AG09309 (cell line): ENCODE data around the gene ZFAND3.

Source experiments
- DNase-seq: peaks from one replicate; pipeline ENCODE4 v3.0.0-alpha.2; 2010; ENCODE audit warnings: low read depth
- H3K4me3 ChIP-seq: 2 replicates; pipeline ENCODE4 v1.5.1; 2011; ENCODE audit warnings: mild to moderate bottlenecking, low read depth, low read length, moderate library complexity; ENCODE audit not compliant: control insufficient read depth
- TF ChIP-seq, protein P1 (sequence below): IDR thresholded peaks from 2 replicates; pipeline ENCODE4 v1.5.1; 2011; ENCODE audit warnings: mild to moderate bottlenecking, low read depth, low read length, inconsistent platforms; ENCODE audit not compliant: insufficient read depth, control insufficient read depth; ENCODE audit errors: missing control alignments

The ZFAND3 gene

DNA sequence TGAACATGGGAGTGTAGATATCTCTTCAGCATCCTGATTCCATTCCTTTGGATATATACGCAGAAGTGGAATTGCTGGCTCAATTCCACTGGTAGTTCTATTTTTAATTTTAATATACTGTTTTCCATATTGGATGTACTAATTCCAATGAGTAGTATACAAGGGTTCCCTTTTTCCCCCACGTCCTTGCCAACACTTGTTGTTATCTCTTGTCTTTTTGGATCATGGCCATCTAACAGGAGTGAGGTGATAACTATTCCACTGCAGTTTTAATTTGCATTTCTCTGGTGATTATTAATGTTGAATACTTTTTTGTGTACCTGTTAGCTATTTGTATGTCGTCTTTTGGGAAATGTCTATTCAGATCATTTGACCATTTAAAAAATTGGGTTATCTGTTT lies 91.5 kb downstream of the ZFAND3 start:
- TF ChIP-seq, protein P1, sequence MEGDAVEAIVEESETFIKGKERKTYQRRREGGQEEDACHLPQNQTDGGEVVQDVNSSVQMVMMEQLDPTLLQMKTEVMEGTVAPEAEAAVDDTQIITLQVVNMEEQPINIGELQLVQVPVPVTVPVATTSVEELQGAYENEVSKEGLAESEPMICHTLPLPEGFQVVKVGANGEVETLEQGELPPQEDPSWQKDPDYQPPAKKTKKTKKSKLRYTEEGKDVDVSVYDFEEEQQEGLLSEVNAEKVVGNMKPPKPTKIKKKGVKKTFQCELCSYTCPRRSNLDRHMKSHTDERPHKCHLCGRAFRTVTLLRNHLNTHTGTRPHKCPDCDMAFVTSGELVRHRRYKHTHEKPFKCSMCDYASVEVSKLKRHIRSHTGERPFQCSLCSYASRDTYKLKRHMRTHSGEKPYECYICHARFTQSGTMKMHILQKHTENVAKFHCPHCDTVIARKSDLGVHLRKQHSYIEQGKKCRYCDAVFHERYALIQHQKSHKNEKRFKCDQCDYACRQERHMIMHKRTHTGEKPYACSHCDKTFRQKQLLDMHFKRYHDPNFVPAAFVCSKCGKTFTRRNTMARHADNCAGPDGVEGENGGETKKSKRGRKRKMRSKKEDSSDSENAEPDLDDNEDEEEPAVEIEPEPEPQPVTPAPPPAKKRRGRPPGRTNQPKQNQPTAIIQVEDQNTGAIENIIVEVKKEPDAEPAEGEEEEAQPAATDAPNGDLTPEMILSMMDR, result no peak
- H3K4me3 ChIP-seq, result no peak overlapping the region
- DNase-seq, result no peak

DNA sequence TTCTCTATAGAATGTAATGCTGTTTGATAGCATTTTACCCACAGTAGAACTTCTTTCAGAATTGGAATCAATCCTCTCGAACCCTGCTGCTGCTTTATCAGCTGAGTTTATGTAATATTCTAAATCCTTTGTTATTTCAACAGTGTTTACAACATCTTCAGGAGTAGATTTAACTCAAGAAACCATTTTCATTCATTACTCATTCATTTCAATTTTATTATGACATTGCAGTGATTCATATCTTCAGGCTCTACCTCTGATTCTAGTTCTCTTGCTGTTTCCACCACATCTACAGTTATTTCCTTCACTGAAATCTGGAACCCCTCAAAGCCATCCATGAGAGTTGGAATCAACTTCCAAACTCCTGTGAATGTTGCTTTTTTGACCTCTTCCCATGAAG lies 93.7 kb downstream of the ZFAND3 start:
- DNase-seq, result no peak
- no peak overlapping the region for H3K4me3 ChIP-seq
- TF ChIP-seq, protein P1, result no peak

DNA sequence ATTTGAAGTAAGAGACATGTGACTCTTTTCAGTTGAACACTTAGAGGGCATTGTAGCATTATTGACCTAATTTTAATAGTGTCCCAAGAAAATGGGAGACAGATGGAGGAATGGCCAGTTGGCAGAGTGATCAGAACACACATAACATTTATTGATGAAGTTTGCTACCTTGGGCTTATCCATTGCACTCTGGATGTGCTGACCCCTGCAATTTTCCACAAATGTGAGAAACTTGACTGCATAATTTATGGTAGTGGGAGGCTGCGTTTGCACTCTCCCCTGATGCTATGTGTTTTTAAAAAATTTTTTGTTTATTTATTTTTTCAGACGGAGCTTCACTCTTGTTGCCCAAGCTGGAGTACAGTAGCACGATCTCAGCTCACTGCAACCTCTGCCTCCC lies 95.9 kb downstream of the ZFAND3 start:
- TF ChIP-seq, protein P1, result no peak
- DNase-seq, result no peak
- H3K4me3 ChIP-seq, result no peak overlapping the region

DNA sequence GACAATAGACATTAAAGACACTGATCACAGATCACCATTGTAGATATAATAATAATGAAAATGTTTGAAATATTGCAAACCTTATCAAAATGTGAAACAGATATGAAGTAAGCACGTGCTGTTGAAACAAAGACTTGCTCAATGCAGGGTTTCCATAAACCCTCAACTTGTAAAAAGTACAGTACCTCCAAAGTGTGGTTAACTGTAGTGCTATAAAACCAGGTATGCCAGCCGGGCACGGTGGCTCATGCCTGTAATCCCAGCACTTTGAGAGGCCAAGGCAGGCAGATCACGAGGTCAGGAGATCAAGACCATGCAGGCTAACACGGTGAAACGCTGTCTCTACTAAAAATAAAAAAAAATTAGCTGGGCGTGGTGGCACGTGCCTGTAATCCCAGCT lies 96.6 kb downstream of the ZFAND3 start:
- no peak overlapping the region for H3K4me3 ChIP-seq
- TF ChIP-seq, protein P1, result no peak
- no peak for DNase-seq

DNA sequence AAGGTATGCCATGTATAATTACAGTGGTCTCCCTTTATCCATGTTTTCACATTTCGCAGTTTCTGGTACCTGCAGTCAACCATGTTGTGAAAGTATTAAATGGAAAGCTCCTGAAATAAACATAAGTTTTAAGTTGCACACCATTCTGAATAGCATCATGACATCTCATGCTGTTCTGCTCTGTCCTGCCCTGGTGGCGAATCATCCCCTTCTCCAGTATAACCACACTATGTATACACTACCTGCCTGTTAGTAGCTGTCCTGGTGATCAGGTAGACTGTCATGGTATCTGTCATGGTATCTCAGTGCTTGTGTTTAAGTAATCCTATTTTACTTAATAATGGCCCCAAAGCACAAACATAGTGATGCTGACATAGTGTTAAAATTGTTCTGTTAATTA lies 97.1 kb downstream of the ZFAND3 start:
- no peak for DNase-seq
- TF ChIP-seq, protein P1, result no peak
- H3K4me3 ChIP-seq, result no peak overlapping the region

DNA sequence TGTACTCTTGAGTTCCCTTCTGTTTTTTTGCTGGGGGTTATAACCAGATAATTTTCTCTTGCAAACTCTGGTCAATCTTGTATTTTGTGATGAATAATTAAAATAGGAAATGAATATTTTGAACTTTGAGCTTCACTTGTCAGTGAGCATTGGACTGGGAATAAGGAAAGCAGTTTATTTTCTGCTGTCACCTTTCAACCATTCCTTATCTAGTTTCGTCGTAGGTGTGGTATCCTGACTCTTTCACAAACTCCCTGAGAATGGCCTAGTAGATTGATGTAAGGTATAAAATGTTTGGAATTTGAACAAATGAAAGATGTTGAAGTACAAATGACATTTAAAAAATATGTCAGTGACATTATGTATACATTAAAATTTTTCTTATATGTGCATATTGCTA lies 98.0 kb downstream of the ZFAND3 start:
- TF ChIP-seq, protein P1, result no peak
- H3K4me3 ChIP-seq, result no peak overlapping the region
- no peak for DNase-seq
